HepG2 (cell line): ENCODE data around the gene XPO5. TPM values are rescaled to one million over a fixed set of nuclear protein-coding genes. Genes with fewer than 3 reads are reported as not detected.

Experiments
- ARNT ChIP-seq: fragments of 450-650 bp; IDR thresholded peaks from 2 replicates; pipeline ENCODE4 v1.6.1; 2017
- HMGXB4 ChIP-seq, 2 experiments: sonication (generic) in 1 of 2; formaldehyde crosslinking in 1 of 2; IDR thresholded peaks; 2 replicates each; pipeline versions ENCODE4 v1.4.0 to v1.6.1; 2018 to 2020; ENCODE audit warnings: missing genetic modification reagents in 2 of 2, borderline replicate concordance in 1 of 2, low read depth in 1 of 2, mild to moderate bottlenecking in 1 of 2, missing biosample characterization in 1 of 2
- NFRKB ChIP-seq: fragments of 450-650 bp; IDR thresholded peaks from 2 replicates; pipeline ENCODE4 v1.6.1; 2017
- POGK ChIP-seq: sonication (generic); formaldehyde crosslinking; conservative IDR thresholded peaks from 2 replicates; pipeline ENCODE4 v1.8.0; 2022; ENCODE audit warnings: mild to moderate bottlenecking, moderate library complexity, missing genetic modification reagents
- SALL1 ChIP-seq: sonication (generic); formaldehyde crosslinking; IDR thresholded peaks from 2 replicates; pipeline ENCODE4 v1.8.0; 2022; ENCODE audit warnings: mild to moderate bottlenecking, missing genetic modification reagents
- TMF1 ChIP-seq: sonication (generic); formaldehyde crosslinking; IDR thresholded peaks from 2 replicates; pipeline ENCODE4 v1.8.1; 2022; ENCODE audit warnings: low read depth, missing genetic modification reagents
- ZBTB40 ChIP-seq, 2 experiments: fragments of 450-650 bp in 1 of 2; sonication (generic) in 1 of 2; formaldehyde crosslinking in 1 of 2; IDR thresholded peaks; 2 replicates each; pipeline versions ENCODE4 v1.6.1 to v1.8.0; 2016 to 2022; ENCODE audit warnings: antibody characterized with exemption in 1 of 2, mild to moderate bottlenecking in 1 of 2, missing genetic modification reagents in 1 of 2
- ZNF17 ChIP-seq: sonication (generic); formaldehyde crosslinking; IDR thresholded peaks from 2 replicates; pipeline ENCODE4 v1.5.0; 2020; ENCODE audit warnings: mild to moderate bottlenecking, missing genetic modification reagents
- ZNF609 ChIP-seq: sonication (generic); formaldehyde crosslinking; IDR thresholded peaks from 2 replicates; pipeline ENCODE4 v1.4.0; 2020; ENCODE audit warnings: mild to moderate bottlenecking, missing genetic modification reagents, borderline replicate concordance
- ZNF644 ChIP-seq: IDR thresholded peaks from 2 replicates; pipeline ENCODE4 v1.6.1; 2016; ENCODE audit warnings: low read depth
- polyA plus RNA-seq, 8 experiments: library from polyadenylated mRNA; depleted of rRNA in 3 of 8; stranded (reverse) in 7 of 8; unstranded in 1 of 8; fragments of >200 nt; fragmentation: Illumina TruSeq in 4 of 8; extraction: Trizol in 4 of 8; gene quantifications; 2 replicates each; pipeline versions ENCODE4 v1.2.1 to v1.2.3, GENCODE V29; 2011 to 2016; ENCODE audit warnings: low read depth in 4 of 8, missing spikeins in 1 of 8, mixed read lengths in 1 of 8; ENCODE audit not compliant: insufficient read depth in 1 of 8
- total RNA-seq, 5 experiments: library from RNA; depleted of rRNA; stranded (reverse); fragments of >200 nt; fragmentation: Illumina TruSeq; extraction: Trizol; gene quantifications; 2 replicates each; pipeline ENCODE4 v1.2.3, GENCODE V29; 2016; ENCODE audit warnings: low read depth in 1 of 5

XPO5 gene
- total and polyA plus RNA-seq, 2 of the 13 experiments (the other 11 are each of a cell fraction or from before 2014, with no cell fraction given): 52.2 to 68.0 TPM

GRCh38 chr6:43496370-43497128 lies 79.3 kb downstream of the XPO5 start (continued):
- TF ChIP-seq ZNF609 (no peak), ARNT (no peak), HMGXB4 (CRISPR knock-in tag; IDR thresholded peaks at IDR 0.05; ENCODE audit: borderline replicate concordance in 1 of 2, low read depth in 1 of 2) (peak; percentile 58 to 89; a peak in 3 of 4 replicates), NFRKB (no peak), TMF1 (CRISPR knock-in tag) (no peak), SALL1 (CRISPR knock-in tag) (peak; percentile 79), ZBTB40 (IDR thresholded peaks at IDR 0.05) (no peak), ZBTB40 (CRISPR knock-in tag; IDR thresholded peaks at IDR 0.05) (no peak; the same call in 1 of the 2 replicates), POGK (CRISPR knock-in tag) (no peak), ZNF644 (no peak), ZNF17 (CRISPR knock-in tag) (no peak)
